H9 (cell line): Measurements from ENCODE around the gene C22orf23. TPM values are rescaled to one million over a fixed set of nuclear protein-coding genes. Genes with fewer than 3 reads are reported as not detected.

Experiments
- DNase-seq: peaks from one replicate; pipeline ENCODE4 v3.0.0-alpha.2; 2017
- H2AFZ ChIP-seq: one replicate; pipeline ENCODE4 v1.6.1; 2013; ENCODE audit warnings: mild to moderate bottlenecking, low read length, control low read depth, moderate library complexity
- H2AK5ac ChIP-seq: 2 replicates; pipeline ENCODE4 v1.6.1; 2013; ENCODE audit warnings: low read length, control low read depth, mixed read lengths; ENCODE audit not compliant: insufficient read length
- H2BK120ac ChIP-seq: one replicate; pipeline ENCODE4 v1.6.1; 2013; ENCODE audit warnings: low read depth, mild to moderate bottlenecking, low read length, control low read depth, inconsistent platforms; ENCODE audit not compliant: poor library complexity, severe bottlenecking
- H2BK12ac ChIP-seq: 2 replicates; pipeline ENCODE4 v1.6.1; 2013; ENCODE audit warnings: low read length, control low read depth, mixed read lengths, low read depth; ENCODE audit not compliant: insufficient read length
- H2BK15ac ChIP-seq: 2 replicates; pipeline ENCODE4 v1.6.1; 2013; ENCODE audit warnings: low read depth, low read length, control low read depth
- H2BK20ac ChIP-seq: one replicate; pipeline ENCODE4 v1.6.1; 2013; ENCODE audit warnings: low read depth, mild to moderate bottlenecking, low read length, control low read depth, inconsistent platforms; ENCODE audit not compliant: poor library complexity, severe bottlenecking
- H2BK5ac ChIP-seq: 2 replicates; pipeline ENCODE4 v1.6.1; 2013; ENCODE audit warnings: low read length, control low read depth, mixed read lengths; ENCODE audit not compliant: insufficient read length
- H3K14ac ChIP-seq: 2 replicates; pipeline ENCODE4 v1.6.1; 2013; ENCODE audit warnings: low read length, control low read depth; ENCODE audit not compliant: insufficient read depth
- H3K18ac ChIP-seq: 2 replicates; pipeline ENCODE4 v1.6.1; 2013; ENCODE audit warnings: low read depth, mild to moderate bottlenecking, mixed read lengths, low read length, control low read depth; ENCODE audit not compliant: insufficient read length
- H3K23ac ChIP-seq: 2 replicates; pipeline ENCODE4 v1.6.1; 2013; ENCODE audit warnings: low read length, control low read depth, mixed read lengths, low read depth; ENCODE audit not compliant: insufficient read length
- H3K23me2 ChIP-seq: 2 replicates; pipeline ENCODE4 v1.6.1; 2013; ENCODE audit warnings: low read depth, mild to moderate bottlenecking, mixed read lengths, low read length, control low read depth; ENCODE audit not compliant: insufficient read length, poor library complexity, severe bottlenecking
- H3K27ac ChIP-seq: 2 replicates; pipeline ENCODE4 v1.5.1; 2013; ENCODE audit warnings: low read length, control low read depth, mixed read lengths, low read depth; ENCODE audit not compliant: insufficient read length
- H3K27me3 ChIP-seq: 2 replicates; pipeline ENCODE4 v1.6.1; 2013; ENCODE audit warnings: low read length, control low read depth, inconsistent platforms; ENCODE audit not compliant: insufficient read depth
- H3K4ac ChIP-seq: 2 replicates; pipeline ENCODE4 v1.6.1; 2013; ENCODE audit warnings: low read depth, mild to moderate bottlenecking, control low read depth, inconsistent platforms, low read length, moderate library complexity
- H3K4me1 ChIP-seq: 2 replicates; pipeline ENCODE4 v1.6.1; 2013; ENCODE audit warnings: low read length, control low read depth, inconsistent platforms; ENCODE audit not compliant: insufficient read depth
- H3K4me2 ChIP-seq: 2 replicates; pipeline ENCODE4 v1.6.1; 2013; ENCODE audit warnings: low read length, control low read depth, mixed read lengths; ENCODE audit not compliant: insufficient read length, insufficient read depth
- H3K56ac ChIP-seq: 2 replicates; pipeline ENCODE4 v1.6.1; 2013; ENCODE audit warnings: low read depth, mild to moderate bottlenecking, mixed read lengths, low read length, control low read depth; ENCODE audit not compliant: insufficient read length
- H3K79me1 ChIP-seq: 2 replicates; pipeline ENCODE4 v1.6.1; 2013; ENCODE audit warnings: low read depth, mild to moderate bottlenecking, moderate library complexity, low read length, control low read depth, inconsistent platforms; ENCODE audit not compliant: insufficient read depth, poor library complexity, severe bottlenecking
- H3K79me2 ChIP-seq: 2 replicates; pipeline ENCODE4 v1.6.1; 2013; ENCODE audit warnings: low read length, control low read depth, inconsistent platforms; ENCODE audit not compliant: insufficient read depth
- H3K9ac ChIP-seq: 2 replicates; pipeline ENCODE4 v1.6.1; 2013; ENCODE audit warnings: low read length, control low read depth, mixed read lengths; ENCODE audit not compliant: insufficient read length; ENCODE audit errors: extremely low read depth
- H3K9me3 ChIP-seq: one replicate; pipeline ENCODE4 v1.6.1; 2013; ENCODE audit warnings: low read depth, low read length, inconsistent platforms; ENCODE audit not compliant: control insufficient read depth
- H3T11ph ChIP-seq: one replicate; pipeline ENCODE4 v1.6.1; 2013; ENCODE audit warnings: mild to moderate bottlenecking, low read length, control low read depth, inconsistent platforms
- H4K20me1 ChIP-seq: one replicate; pipeline ENCODE4 v1.6.1; 2013; ENCODE audit not compliant: control insufficient read depth, insufficient read length, insufficient read depth
- H4K5ac ChIP-seq: 2 replicates; pipeline ENCODE4 v1.6.1; 2013; ENCODE audit warnings: low read depth, mild to moderate bottlenecking, mixed read lengths, low read length, control low read depth; ENCODE audit not compliant: insufficient read length
- H4K8ac ChIP-seq: replicated peaks from 2 replicates; pipeline ENCODE4 v1.6.1; 2013; ENCODE audit warnings: low read length, control low read depth, mixed read lengths, low read depth; ENCODE audit not compliant: insufficient read length
- H4K91ac ChIP-seq: 2 replicates; pipeline ENCODE4 v1.6.1; 2013; ENCODE audit warnings: low read depth, mild to moderate bottlenecking, moderate library complexity, mixed read lengths, low read length, control low read depth; ENCODE audit not compliant: insufficient read length
- H3K27ac Mint-ChIP-seq, 3 experiments: 2 replicates in 2 of 3; 3 replicates in 1 of 3; pipeline ENCODE4 v1.8.0; 2020 to 2021; ENCODE audit warnings: mixed read lengths in 3 of 3, mild to moderate bottlenecking in 1 of 3, moderate library complexity in 1 of 3
- H3K27me3 Mint-ChIP-seq: 2 replicates; pipeline ENCODE4 v1.8.0; 2021; ENCODE audit warnings: low read depth, mild to moderate bottlenecking, moderate library complexity, mixed read lengths
- H3K36me3 Mint-ChIP-seq, 3 experiments: 2 replicates in 2 of 3; 3 replicates in 1 of 3; pipeline ENCODE4 v1.8.0; 2020 to 2021; ENCODE audit warnings: low read depth in 3 of 3, mixed read lengths in 3 of 3; ENCODE audit not compliant: insufficient read depth in 1 of 3
- H3K4me1 Mint-ChIP-seq, 2 experiments: 2 replicates each; pipeline ENCODE4 v1.8.0; 2020; ENCODE audit warnings: mixed read lengths in 2 of 2
- H3K4me3 Mint-ChIP-seq, 2 experiments: 2 replicates in 1 of 2; 3 replicates in 1 of 2; pipeline ENCODE4 v1.8.0; 2020 to 2021; ENCODE audit warnings: mild to moderate bottlenecking in 2 of 2, mixed read lengths in 2 of 2, moderate library complexity in 1 of 2
- H3K9me3 Mint-ChIP-seq, 2 experiments: 2 replicates in 1 of 2; 3 replicates in 1 of 2; pipeline ENCODE4 v1.8.0; 2020; ENCODE audit warnings: mild to moderate bottlenecking in 2 of 2, mixed read lengths in 2 of 2, moderate library complexity in 1 of 2
- WGBS: extraction: QIAGEN DNeasy Blood & Tissue Kit; methylation state at CpG from one replicate; pipeline ENCODE4 v1.1.7; 2013; ENCODE audit warnings: missing lambda C conversion rate, low lambda C conversion rate, mixed read lengths; ENCODE audit not compliant: insufficient read length; ENCODE audit errors: extremely low coverage; 5-methylcytosine and 5-hydroxymethylcytosine counted together
- total RNA-seq: library from RNA; stranded (reverse); gene quantifications from 2 replicates; pipeline ENCODE4 v1.2.1, GENCODE V29; 2021
- TF ChIP-seq, protein P1 (sequence below): fragments of 200-600 bp; sonication (generic); conservative IDR thresholded peaks from 3 replicates; pipeline ENCODE4 v1.8.0; 2021; ENCODE audit warnings: antibody characterized with exemption, mild to moderate bottlenecking

Gene C22orf23
- total RNA-seq, 1 experiment from 2014 or later: 0.57 TPM

DNA sequence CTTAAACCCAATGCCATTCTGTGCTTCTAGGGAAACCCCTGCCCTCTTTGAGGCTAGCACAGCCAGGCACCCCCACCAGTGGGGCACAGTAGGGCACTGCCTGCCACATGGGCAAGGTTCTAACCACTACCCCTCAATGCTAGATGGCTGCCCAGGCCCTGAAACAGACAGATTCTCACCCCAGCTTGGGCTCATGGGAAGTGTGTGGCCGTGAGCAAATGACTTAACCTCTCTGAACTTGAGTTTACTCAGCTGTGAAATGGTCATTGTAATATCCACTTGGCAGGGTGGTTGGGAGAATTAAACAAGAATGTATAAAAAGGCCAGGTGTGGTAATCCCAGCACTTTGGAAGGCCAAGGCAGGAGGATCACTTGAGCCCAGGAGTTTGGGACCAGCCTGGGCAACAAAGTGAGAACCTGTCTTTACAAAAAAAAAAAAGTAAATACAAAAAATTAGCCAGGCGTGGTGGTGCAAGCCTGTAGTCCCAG is 22.4 kb downstream of the C22orf23 start:
- H3K18ac ChIP-seq: no peak overlapping the region
- Mint-ChIP-seq H3K36me3 (peaks cover 0 to 56% (median 21%) of the 10 kb centered on the region in 3 experiments; a peak in 6 of 7 replicates), H3K27me3 (no peaks in the 10 kb centered on the region), H3K27ac (no peak overlapping the region), H3K4me1 (peaks cover 8 to 9% of the 10 kb centered on the region in 2 experiments), H3K4me3 (no peak overlapping the region), H3K9me3 (no peaks in the 10 kb centered on the region)
- H4K8ac ChIP-seq: no peak overlapping the region
- H3K79me1 ChIP-seq: no peaks in the 10 kb centered on the region
- H3K4me1 ChIP-seq: no peaks in the 10 kb centered on the region
- H3K9ac ChIP-seq: no peak overlapping the region
- no peaks in the 10 kb centered on the region for H4K20me1 ChIP-seq
- no peak overlapping the region for H3K56ac ChIP-seq
- H3K23ac ChIP-seq: no peak overlapping the region
- no peak overlapping the region for H3K27ac ChIP-seq
- H3K4me2 ChIP-seq: no peak overlapping the region
- TF ChIP-seq, protein P1, sequence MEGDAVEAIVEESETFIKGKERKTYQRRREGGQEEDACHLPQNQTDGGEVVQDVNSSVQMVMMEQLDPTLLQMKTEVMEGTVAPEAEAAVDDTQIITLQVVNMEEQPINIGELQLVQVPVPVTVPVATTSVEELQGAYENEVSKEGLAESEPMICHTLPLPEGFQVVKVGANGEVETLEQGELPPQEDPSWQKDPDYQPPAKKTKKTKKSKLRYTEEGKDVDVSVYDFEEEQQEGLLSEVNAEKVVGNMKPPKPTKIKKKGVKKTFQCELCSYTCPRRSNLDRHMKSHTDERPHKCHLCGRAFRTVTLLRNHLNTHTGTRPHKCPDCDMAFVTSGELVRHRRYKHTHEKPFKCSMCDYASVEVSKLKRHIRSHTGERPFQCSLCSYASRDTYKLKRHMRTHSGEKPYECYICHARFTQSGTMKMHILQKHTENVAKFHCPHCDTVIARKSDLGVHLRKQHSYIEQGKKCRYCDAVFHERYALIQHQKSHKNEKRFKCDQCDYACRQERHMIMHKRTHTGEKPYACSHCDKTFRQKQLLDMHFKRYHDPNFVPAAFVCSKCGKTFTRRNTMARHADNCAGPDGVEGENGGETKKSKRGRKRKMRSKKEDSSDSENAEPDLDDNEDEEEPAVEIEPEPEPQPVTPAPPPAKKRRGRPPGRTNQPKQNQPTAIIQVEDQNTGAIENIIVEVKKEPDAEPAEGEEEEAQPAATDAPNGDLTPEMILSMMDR: no peak
- H3K27me3 ChIP-seq: no peaks in the 10 kb centered on the region
- no peak overlapping the region for H2BK12ac ChIP-seq
- no peak overlapping the region for H3T11ph ChIP-seq
- H3K23me2 ChIP-seq: no peaks in the 10 kb centered on the region
- H2BK5ac ChIP-seq: no peak overlapping the region
- H2BK120ac ChIP-seq: no peak overlapping the region
- H2BK15ac ChIP-seq: no peak overlapping the region; the same call in 1 of the 2 replicates
- no peak overlapping the region for H3K4ac ChIP-seq
- H3K14ac ChIP-seq: no peak overlapping the region
- WGBS: no CpG with 5 or more reads among the region's 2 CpGs
- no peaks in the 10 kb centered on the region for H3K9me3 ChIP-seq
- H2AK5ac ChIP-seq: no peak overlapping the region
- no peaks in the 10 kb centered on the region for H3K79me2 ChIP-seq
- H2BK20ac ChIP-seq: no peak overlapping the region
- no peak overlapping the region for H4K91ac ChIP-seq
- no peak overlapping the region for H4K5ac ChIP-seq
- DNase-seq: no peak
- no peak overlapping the region for H2AFZ ChIP-seq
